Epithelial cell of proximal tubule (primary cell): ENCODE data around the gene MAD1L1. TPM values are rescaled to one million over a fixed set of nuclear protein-coding genes. Genes with fewer than 3 reads are reported as not detected.
"Not testable (repeated sequence)": the region's sequence is repeated elsewhere in the genome, so short reads cannot be mapped to it uniquely, and the experiment has no call there.

Experiments
- DNase-seq: peaks from one replicate; pipeline ENCODE4 v3.0.0-alpha.2; 2011; ENCODE audit warnings: low read depth
- H3K4me3 ChIP-seq: 2 replicates; pipeline ENCODE4 v1.5.1; 2011; ENCODE audit warnings: low read depth, mild to moderate bottlenecking, low read length
- total RNA-seq: library from RNA; depleted of rRNA; stranded (reverse); fragments of >200 nt; gene quantifications from 2 replicates; pipeline ENCODE4 v1.2.3, GENCODE V29; 2015
- TF ChIP-seq, protein P1 (sequence below): conservative IDR thresholded peaks from 2 replicates; pipeline ENCODE4 v1.5.1; 2012; ENCODE audit warnings: low read depth, mild to moderate bottlenecking, low read length

The MAD1L1 gene
- total RNA-seq, 1 donor from 2014 or later = 83.4 TPM

DNA sequence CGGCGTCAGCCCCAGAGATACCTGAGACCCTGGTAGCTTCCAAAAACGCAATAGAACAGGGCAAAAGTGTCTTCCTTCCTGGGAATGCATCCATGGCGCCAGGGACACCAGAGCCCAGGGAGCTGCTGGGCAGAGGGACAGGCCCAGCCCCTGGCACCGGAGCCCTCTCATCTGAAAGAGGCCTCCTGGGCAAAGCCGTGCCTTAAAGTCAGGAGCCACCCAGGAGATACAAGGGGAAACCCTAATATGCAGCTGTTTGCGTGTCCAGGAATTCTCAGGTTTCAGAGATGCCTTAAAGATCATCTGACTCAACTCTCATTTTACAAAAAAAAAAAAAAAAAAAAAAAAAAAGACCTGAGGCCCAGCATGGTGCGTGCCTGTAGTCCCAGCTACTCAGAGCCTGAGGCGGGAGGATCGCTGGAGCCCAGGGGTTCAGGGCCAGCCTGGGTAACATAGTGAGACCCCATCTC lies 37.3 kb upstream of the MAD1L1 start:
- H3K4me3 ChIP-seq = no peak overlapping the region
- DNase-seq = no peak
- TF ChIP-seq, protein P1, sequence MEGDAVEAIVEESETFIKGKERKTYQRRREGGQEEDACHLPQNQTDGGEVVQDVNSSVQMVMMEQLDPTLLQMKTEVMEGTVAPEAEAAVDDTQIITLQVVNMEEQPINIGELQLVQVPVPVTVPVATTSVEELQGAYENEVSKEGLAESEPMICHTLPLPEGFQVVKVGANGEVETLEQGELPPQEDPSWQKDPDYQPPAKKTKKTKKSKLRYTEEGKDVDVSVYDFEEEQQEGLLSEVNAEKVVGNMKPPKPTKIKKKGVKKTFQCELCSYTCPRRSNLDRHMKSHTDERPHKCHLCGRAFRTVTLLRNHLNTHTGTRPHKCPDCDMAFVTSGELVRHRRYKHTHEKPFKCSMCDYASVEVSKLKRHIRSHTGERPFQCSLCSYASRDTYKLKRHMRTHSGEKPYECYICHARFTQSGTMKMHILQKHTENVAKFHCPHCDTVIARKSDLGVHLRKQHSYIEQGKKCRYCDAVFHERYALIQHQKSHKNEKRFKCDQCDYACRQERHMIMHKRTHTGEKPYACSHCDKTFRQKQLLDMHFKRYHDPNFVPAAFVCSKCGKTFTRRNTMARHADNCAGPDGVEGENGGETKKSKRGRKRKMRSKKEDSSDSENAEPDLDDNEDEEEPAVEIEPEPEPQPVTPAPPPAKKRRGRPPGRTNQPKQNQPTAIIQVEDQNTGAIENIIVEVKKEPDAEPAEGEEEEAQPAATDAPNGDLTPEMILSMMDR = no peak

DNA sequence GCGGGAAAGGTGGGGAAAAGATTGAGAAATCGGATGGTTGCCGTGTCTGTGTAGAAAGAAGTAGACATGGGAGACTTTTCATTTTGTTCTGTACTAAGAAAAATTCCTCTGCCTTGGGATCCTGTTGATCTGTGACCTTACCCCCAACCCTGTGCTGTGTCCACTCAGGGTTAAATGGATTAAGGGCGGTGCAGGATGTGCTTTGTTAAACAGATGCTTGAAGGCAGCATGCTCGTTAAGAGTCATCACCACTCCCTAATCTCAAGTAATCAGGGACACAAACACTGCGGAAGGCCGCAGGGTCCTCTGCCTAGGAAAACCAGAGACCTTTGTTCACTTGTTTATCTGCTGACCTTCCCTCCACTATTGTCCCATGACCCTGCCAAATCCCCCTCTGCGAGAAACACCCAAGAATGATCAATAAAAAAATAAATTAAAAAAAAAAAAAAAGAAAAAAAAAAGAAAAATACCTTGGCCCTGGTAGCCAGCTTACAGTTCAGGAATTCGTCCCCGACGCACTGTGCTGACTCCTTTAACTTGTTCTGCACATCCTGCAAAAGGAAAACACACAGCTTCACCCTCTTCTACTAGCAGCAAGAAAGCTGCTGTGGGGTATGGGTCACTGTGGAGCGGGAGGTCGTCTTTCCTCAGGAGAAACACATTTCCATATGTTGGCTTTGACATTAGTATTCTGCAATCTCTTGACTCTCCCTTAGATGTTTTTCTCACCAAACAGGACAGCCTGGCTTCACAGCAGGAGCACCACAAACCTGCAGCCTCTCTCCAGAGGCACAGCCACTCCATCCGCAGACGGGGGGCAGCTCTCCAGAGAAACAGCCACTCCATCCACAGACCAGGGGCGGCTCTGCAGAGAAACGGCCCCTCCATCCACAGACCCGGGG lies 36.6 kb upstream of the MAD1L1 start:
- not testable (repeated sequence) for H3K4me3 ChIP-seq, DNase-seq

DNA sequence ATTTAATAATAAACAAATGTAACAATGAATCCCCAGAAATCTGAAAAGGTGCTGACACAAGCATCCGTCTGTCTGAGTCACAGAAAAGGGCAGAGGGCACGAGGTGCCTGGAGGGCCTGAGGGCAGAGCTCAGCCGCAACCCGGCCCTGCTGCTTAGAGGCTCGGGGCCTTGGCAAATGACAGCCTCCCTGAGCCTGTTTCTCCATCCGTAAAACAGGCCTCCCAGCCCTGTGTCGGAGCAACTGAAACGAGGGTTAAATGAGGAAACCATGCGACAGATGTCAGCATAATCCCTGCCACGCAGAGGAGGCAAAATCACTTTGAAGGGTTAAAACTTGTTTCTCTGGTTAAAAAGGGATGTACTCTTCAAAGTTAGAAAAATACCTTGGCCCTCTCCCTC lies 34.2 kb upstream of the MAD1L1 start:
- TF ChIP-seq, protein P1 = no peak
- no peak overlapping the region for H3K4me3 ChIP-seq
- DNase-seq = no peak

DNA sequence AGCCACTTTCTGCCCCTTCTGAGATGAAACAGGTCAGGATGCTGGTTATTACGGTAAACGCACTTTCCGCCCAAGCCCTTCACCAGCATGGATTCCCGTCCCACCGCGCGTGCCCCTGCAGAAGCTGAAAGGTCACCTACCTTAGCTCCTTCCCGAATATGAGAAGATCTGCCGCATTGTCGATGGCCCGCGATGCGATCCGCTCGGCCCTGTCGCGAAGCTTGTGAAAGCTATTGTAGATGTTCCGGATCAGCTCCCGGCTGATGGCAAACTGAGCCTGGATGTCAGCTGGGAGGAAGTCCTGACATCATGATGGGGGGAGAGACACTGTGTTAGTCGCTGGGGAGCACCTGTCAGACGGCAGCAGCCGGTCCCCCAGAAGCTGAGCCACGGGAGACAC lies 31.4 kb upstream of the MAD1L1 start:
- TF ChIP-seq, protein P1 = no peak
- no peak overlapping the region for H3K4me3 ChIP-seq
- no peak for DNase-seq

DNA sequence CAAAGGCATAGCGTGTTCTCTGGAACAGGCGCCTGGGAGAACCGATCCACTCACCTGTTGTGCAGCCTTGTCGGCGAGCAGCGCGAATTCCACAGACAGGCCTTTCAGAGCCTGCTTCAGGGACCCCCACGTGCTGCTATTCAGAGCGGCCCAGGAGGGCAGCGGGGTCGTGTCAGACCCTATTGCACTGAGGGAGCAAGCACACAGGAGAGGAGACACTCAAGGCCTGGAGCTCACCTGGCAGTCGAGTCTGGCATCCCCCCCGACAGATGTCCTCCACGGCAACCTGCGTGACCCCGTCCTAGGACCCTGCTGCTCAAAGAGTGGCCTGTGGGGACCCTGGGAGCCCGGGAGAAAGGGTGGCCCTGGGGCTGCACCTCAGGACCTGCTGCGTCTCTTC lies 30.4 kb upstream of the MAD1L1 start:
- DNase-seq = no peak
- H3K4me3 ChIP-seq = no peak overlapping the region
- TF ChIP-seq, protein P1 = no peak

DNA sequence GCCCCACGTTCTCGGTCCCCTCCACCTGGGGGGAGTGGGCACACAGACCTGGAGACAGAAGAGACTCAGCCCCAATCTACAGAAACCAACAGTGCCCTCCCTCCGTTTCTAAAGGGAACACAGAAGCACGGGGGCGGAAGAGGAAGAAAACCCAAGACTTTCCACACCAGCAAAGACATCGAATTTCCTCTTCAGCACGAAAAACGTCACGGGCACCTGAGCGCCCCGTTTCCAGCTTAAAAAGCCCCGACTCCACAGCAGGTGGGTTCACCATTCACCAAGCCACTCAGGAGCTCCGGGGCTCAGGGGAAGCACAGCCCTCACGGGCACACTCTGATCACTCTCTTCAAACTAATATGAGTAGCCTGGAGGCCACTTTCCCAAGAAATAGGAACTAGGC lies 28.9 kb upstream of the MAD1L1 start:
- H3K4me3 ChIP-seq = no peak overlapping the region
- TF ChIP-seq, protein P1 = no peak
- no peak for DNase-seq

DNA sequence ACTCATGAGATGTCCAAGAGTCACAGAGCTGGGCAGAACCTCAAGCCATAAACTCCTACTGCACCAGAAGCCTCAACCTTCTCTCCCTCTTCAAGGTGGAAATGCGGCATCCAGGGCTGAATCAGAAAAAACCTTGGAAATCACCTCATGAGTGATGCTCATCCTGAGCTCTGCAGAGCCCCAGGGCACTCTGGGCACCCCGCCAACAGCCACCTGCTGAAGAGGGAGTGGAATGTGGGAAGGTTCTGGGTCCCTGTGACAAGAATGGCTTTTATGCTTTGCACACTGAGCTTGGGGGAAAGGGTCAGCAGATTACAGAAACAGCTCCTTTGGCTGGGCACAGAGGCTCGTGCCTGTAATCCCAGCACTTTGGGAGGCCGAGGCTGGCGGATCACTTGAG lies 28.1 kb upstream of the MAD1L1 start:
- TF ChIP-seq, protein P1 = no peak
- peak; percentile 13 for DNase-seq
- no peak overlapping the region for H3K4me3 ChIP-seq
